Measurements from ENCODE around the gene SFXN3. TPM values are rescaled to one million over a fixed set of nuclear protein-coding genes. Genes with fewer than 3 reads are reported as not detected.

Gene SFXN3
- total and polyA plus RNA-seq, 10 of the 15 experiments (the other 5 are each of a cell fraction or from before 2014, with no cell fraction given) = 0.05 to 11.3 (median 1.2) TPM

DNA sequence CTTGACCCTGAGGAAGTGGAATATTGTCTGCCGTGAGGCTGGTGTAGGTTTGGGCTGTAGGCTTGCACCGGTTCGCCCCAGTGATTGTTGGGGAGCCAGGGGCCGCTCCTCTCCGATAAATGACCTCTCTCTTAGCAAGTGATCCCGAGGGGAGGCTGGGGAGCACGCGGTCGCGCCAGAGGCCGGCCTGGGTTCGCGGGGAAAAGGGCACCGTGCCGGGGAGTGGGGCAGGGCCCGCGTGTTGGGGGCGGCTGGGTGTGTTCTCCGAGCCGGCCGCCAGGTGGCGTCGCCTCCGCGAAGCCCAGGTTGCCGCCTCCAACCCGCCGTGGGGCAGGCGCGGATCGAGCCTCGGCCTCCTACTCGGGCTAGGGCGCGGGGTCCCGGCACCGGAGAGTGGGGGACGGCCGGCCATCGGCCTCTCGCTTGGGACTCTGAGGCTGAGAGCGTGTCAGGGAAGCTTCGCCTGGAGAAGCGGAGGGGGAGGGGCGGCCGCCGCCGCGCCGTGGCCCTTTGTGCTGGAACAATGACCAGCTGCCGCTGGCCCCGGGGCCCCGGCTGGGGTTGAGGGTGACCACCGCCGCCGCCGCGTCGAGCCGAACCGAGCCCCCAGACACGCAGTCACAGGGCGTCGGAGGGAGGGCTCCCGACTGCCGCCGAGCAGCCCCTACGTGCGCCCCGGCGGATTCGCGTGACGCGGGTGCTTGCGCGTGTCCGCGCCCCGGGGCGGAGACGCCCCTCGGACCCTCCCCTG, 31.9 kb upstream of the SFXN3 start (continued):
- TF ChIP-seq SREBF1 (IDR thresholded peaks at IDR 0.05; ENCODE audit: low read length) = no peak
- no peak for TF ChIP-seq GABPA (IDR thresholded peaks at IDR 0.05; ENCODE audit: low read depth)
- no peak for TF ChIP-seq SREBF2 (IDR thresholded peaks at IDR 0.05; ENCODE audit: low read length)
- TF ChIP-seq, protein P1, sequence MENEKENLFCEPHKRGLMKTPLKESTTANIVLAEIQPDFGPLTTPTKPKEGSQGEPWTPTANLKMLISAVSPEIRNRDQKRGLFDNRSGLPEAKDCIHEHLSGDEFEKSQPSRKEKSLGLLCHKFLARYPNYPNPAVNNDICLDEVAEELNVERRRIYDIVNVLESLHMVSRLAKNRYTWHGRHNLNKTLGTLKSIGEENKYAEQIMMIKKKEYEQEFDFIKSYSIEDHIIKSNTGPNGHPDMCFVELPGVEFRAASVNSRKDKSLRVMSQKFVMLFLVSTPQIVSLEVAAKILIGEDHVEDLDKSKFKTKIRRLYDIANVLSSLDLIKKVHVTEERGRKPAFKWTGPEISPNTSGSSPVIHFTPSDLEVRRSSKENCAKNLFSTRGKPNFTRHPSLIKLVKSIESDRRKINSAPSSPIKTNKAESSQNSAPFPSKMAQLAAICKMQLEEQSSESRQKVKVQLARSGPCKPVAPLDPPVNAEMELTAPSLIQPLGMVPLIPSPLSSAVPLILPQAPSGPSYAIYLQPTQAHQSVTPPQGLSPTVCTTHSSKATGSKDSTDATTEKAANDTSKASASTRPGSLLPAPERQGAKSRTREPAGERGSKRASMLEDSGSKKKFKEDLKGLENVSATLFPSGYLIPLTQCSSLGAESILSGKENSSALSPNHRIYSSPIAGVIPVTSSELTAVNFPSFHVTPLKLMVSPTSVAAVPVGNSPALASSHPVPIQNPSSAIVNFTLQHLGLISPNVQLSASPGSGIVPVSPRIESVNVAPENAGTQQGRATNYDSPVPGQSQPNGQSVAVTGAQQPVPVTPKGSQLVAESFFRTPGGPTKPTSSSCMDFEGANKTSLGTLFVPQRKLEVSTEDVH (IDR thresholded peaks at IDR 0.05; ENCODE audit: low read depth, partially characterized antibody) = no peak
- peak; percentile 53; the same call in 1 of the 2 replicates for TF ChIP-seq SIN3A (IDR thresholded peaks at IDR 0.05; ENCODE audit: low read depth, low read length)
- TF ChIP-seq NFXL1 (IDR thresholded peaks at IDR 0.05; ENCODE audit: borderline replicate concordance) = no peak
- TF ChIP-seq BHLHE40 (IDR thresholded peaks at IDR 0.05; ENCODE audit: borderline replicate concordance in 1 of 2, low read depth in 2 of 2, low read length in 1 of 2) = peak in 1 of 2 experiments; percentile 67; a peak in 1 of 4 replicates
- TF ChIP-seq JUND (IDR thresholded peaks at IDR 0.05; ENCODE audit: low read depth, low read length) = no peak
- TF ChIP-seq, protein P2, sequence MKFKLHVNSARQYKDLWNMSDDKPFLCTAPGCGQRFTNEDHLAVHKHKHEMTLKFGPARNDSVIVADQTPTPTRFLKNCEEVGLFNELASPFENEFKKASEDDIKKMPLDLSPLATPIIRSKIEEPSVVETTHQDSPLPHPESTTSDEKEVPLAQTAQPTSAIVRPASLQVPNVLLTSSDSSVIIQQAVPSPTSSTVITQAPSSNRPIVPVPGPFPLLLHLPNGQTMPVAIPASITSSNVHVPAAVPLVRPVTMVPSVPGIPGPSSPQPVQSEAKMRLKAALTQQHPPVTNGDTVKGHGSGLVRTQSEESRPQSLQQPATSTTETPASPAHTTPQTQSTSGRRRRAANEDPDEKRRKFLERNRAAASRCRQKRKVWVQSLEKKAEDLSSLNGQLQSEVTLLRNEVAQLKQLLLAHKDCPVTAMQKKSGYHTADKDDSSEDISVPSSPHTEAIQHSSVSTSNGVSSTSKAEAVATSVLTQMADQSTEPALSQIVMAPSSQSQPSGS (IDR thresholded peaks at IDR 0.05; ENCODE audit: low read length) = no peak
- no peak for TF ChIP-seq STAT1 (conservative IDR thresholded peaks at IDR 0.05)
- TF ChIP-seq MEF2B (IDR thresholded peaks at IDR 0.05; ENCODE audit: partially characterized antibody, poor library complexity, severe bottlenecking) = no peak
- TF ChIP-seq EZH2 (IDR thresholded peaks at IDR 0.05; ENCODE audit: borderline replicate concordance, control insufficient read depth, low read depth, low read length) = no peak
- TF ChIP-seq BACH1 (IDR thresholded peaks at IDR 0.05; ENCODE audit: borderline replicate concordance) = peak; percentile 77
- TF ChIP-seq MTA2 (IDR thresholded peaks at IDR 0.05; ENCODE audit: low read depth) = no peak
- no peak for TF ChIP-seq EED (IDR thresholded peaks at IDR 0.05; ENCODE audit: low read depth)
- no peak for TF ChIP-seq TARDBP (IDR thresholded peaks at IDR 0.05; ENCODE audit: borderline replicate concordance)
- no peak for TF ChIP-seq KLF5 (IDR thresholded peaks at IDR 0.05; ENCODE audit: partially characterized antibody)
- no peak for TF ChIP-seq IRF4 (IDR thresholded peaks at IDR 0.05; ENCODE audit: low read depth, low read length)
- no peak for TF ChIP-seq SP1 (IDR thresholded peaks at IDR 0.05; ENCODE audit: low read depth, low read length)
- TF ChIP-seq, protein P3, sequence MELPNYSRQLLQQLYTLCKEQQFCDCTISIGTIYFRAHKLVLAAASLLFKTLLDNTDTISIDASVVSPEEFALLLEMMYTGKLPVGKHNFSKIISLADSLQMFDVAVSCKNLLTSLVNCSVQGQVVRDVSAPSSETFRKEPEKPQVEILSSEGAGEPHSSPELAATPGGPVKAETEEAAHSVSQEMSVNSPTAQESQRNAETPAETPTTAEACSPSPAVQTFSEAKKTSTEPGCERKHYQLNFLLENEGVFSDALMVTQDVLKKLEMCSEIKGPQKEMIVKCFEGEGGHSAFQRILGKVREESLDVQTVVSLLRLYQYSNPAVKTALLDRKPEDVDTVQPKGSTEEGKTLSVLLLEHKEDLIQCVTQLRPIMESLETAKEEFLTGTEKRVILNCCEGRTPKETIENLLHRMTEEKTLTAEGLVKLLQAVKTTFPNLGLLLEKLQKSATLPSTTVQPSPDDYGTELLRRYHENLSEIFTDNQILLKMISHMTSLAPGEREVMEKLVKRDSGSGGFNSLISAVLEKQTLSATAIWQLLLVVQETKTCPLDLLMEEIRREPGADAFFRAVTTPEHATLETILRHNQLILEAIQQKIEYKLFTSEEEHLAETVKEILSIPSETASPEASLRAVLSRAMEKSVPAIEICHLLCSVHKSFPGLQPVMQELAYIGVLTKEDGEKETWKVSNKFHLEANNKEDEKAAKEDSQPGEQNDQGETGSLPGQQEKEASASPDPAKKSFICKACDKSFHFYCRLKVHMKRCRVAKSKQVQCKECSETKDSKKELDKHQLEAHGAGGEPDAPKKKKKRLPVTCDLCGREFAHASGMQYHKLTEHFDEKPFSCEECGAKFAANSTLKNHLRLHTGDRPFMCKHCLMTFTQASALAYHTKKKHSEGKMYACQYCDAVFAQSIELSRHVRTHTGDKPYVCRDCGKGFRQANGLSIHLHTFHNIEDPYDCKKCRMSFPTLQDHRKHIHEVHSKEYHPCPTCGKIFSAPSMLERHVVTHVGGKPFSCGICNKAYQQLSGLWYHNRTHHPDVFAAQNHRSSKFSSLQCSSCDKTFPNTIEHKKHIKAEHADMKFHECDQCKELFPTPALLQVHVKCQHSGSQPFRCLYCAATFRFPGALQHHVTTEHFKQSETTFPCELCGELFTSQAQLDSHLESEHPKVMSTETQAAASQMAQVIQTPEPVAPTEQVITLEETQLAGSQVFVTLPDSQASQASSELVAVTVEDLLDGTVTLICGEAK (IDR thresholded peaks at IDR 0.05; ENCODE audit: borderline replicate concordance) = no peak
- no peak for TF ChIP-seq MTA3 (IDR thresholded peaks at IDR 0.05; ENCODE audit: borderline replicate concordance, low read length)
- no peak for TF ChIP-seq CBFB (IDR thresholded peaks at IDR 0.05; ENCODE audit: low read depth)
